Cortex of kidney (tissue), 1 donor: ENCODE measurements around the gene AIFM3.
A peak's percentile ranks its signal among the peaks of the same experiment; 100 is the strongest.

Source experiments
- DNase-seq: peaks from one replicate; lab custom pipeline; 2025; lab: John Stamatoyannopoulos, UW

Gene AIFM3

GRCh38 chr22:20975541-20976290, 8.7 kb downstream of the AIFM3 start:
- DNase-seq, result no peak

GRCh38 chr22:20976291-20976877, 9.3 kb downstream of the AIFM3 start:
- DNase-seq, result no peak

GRCh38 chr22:20977019-20977418, 10.0 kb downstream of the AIFM3 start:
- no peak for DNase-seq

- DNase-seq, result no peak
Measured at GRCh38 chr22:20977516-20978170, 10.6 kb downstream of the AIFM3 start.

GRCh38 chr22:20978419-20978818, 11.4 kb downstream of the AIFM3 start:
- no peak for DNase-seq

GRCh38 chr22:20979243-20979809, 12.3 kb downstream of the AIFM3 start:
- no peak for DNase-seq

- no peak for DNase-seq
Measured at GRCh38 chr22:20979940-20980453, 12.9 kb downstream of the AIFM3 start.

GRCh38 chr22:20980523-20980922, 13.5 kb downstream of the AIFM3 start:
- no peak for DNase-seq

GRCh38 chr22:20980938-20981722, 14.1 kb downstream of the AIFM3 start:
- no peak for DNase-seq

- peak; percentile 78 for DNase-seq
Measured at GRCh38 chr22:20981787-20982562, 14.9 kb downstream of the AIFM3 start, which contains the start of gene LZTR1. LZTR1 (plus strand) TSS chr22:20982297; CDS start chr22:20982372, 75 bp downstream.

- no peak for DNase-seq
Measured at GRCh38 chr22:20982563-20982882, 15.5 kb downstream of the AIFM3 start.

GRCh38 chr22:20983081-20983771, 16.2 kb downstream of the AIFM3 start:
- DNase-seq, result no peak

GRCh38 chr22:20985720-20986119, 18.7 kb downstream of the AIFM3 start:
- no peak for DNase-seq

GRCh38 chr22:20986365-20986764, 19.3 kb downstream of the AIFM3 start:
- DNase-seq, result no peak

- no peak for DNase-seq
Measured at GRCh38 chr22:20987375-20987774, 20.3 kb downstream of the AIFM3 start.

- DNase-seq, result no peak
Measured at GRCh38 chr22:20988573-20989322, 21.7 kb downstream of the AIFM3 start.

- DNase-seq, result no peak
Measured at GRCh38 chr22:20989323-20990138, 22.5 kb downstream of the AIFM3 start.

- no peak for DNase-seq
Measured at GRCh38 chr22:20990184-20991180, 23.4 kb downstream of the AIFM3 start.
